ENCODE data around the gene WDR73. TPM values are rescaled to one million over a fixed set of nuclear protein-coding genes. Genes with fewer than 3 reads are reported as not detected.

Gene WDR73
- total RNA-seq, result 19.3 and 25.2 TPM in 2 replicates

GRCh38 chr15:84653910-84654688, at the start of gene WDR73:
WDR73 (minus strand) TSS chr15:84654283; CDS start chr15:84654274, 9 bp downstream.

GRCh38 chr15:84658080-84658787, 4.2 kb upstream of the WDR73 start, which contains the start of gene NMB:
NMB (minus strand) TSS chr15:84658199; CDS start chr15:84658152, 47 bp downstream.

GRCh38 chr15:84600687-84601554, 53.2 kb downstream of the WDR73 start, which contains the start of gene ZSCAN2:
ZSCAN2 (plus strand) TSS chr15:84601009; CDS start chr15:84603928, 2,919 bp downstream.

Other genes with a start within 250 kb of the WDR73 start
- gene ZSCAN2, start 53.3 kb downstream of the WDR73 start, total RNA-seq, result 6.6 and 13.0 TPM in 2 replicates
- gene NMB, start 3.9 kb upstream of the WDR73 start, total RNA-seq, result 1.7 and 4.7 TPM in 2 replicates
- 164 and 172 TPM in 2 replicates for gene SEC11A, start 61.9 kb upstream of the WDR73 start, total RNA-seq
- 2.9 and 5.1 TPM in 2 replicates for gene ZNF592, start 94.3 kb upstream of the WDR73 start, total RNA-seq
- gene ALPK3, start 163.1 kb upstream of the WDR73 start, total RNA-seq, result under 0.01 and 4.1 TPM in 2 replicates
- gene SLC28A1, start 230.4 kb upstream of the WDR73 start, total RNA-seq, result not detected in 2 replicates